Hepatocyte (in vitro differentiated cells): ENCODE data around the gene WDR12.

Source experiments
- EZH2phosphoT487 ChIP-seq: fragments of 200-600 bp; sonication (generic); IDR thresholded peaks from one replicate; pipeline ENCODE4 v1.6.1; 2018; ENCODE audit warnings: antibody characterized with exemption, mild to moderate bottlenecking, low read depth, moderate library complexity; ENCODE audit not compliant: unreplicated experiment, severe bottlenecking
- TF ChIP-seq, protein P1 (sequence below): fragments of 200-600 bp; sonication (generic); IDR thresholded peaks from 2 replicates; pipeline ENCODE4 v1.5.1; 2016; ENCODE audit warnings: antibody characterized with exemption, mild to moderate bottlenecking; ENCODE audit not compliant: poor library complexity

DNA sequence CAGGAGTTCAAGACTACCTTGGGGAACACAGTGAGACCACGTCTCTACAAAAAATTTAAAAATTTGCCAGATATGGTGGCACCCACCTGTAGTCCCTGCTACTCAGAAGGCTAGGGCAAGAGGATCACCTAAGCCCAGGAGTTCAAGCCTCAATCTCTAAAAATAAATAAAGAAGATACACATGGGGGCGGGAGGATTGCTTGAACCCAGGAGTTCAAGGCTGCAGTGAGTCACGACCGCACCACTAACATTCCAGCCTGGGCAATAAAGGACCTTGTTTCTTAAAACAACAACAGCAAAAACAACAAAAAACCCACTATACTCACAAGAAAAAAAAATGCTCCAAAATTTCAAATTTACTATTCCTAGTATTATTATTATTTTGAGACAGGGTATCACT is 29.9 kb downstream of the WDR12 start:
- TF ChIP-seq, protein P1, sequence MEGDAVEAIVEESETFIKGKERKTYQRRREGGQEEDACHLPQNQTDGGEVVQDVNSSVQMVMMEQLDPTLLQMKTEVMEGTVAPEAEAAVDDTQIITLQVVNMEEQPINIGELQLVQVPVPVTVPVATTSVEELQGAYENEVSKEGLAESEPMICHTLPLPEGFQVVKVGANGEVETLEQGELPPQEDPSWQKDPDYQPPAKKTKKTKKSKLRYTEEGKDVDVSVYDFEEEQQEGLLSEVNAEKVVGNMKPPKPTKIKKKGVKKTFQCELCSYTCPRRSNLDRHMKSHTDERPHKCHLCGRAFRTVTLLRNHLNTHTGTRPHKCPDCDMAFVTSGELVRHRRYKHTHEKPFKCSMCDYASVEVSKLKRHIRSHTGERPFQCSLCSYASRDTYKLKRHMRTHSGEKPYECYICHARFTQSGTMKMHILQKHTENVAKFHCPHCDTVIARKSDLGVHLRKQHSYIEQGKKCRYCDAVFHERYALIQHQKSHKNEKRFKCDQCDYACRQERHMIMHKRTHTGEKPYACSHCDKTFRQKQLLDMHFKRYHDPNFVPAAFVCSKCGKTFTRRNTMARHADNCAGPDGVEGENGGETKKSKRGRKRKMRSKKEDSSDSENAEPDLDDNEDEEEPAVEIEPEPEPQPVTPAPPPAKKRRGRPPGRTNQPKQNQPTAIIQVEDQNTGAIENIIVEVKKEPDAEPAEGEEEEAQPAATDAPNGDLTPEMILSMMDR = no peak
- no peak for TF ChIP-seq EZH2phosphoT487
